Hepatocyte (in vitro differentiated cells): ENCODE data around the gene PLVAP.

Source experiments
- CTCF ChIP-seq: fragments of 200-600 bp; sonication (generic); IDR thresholded peaks from 2 replicates; pipeline ENCODE4 v1.5.1; 2016; ENCODE audit warnings: antibody characterized with exemption, mild to moderate bottlenecking; ENCODE audit not compliant: poor library complexity
- EZH2 ChIP-seq: fragments of 200-600 bp; sonication (generic); IDR thresholded peaks from 2 replicates; pipeline ENCODE4 v1.6.1; 2016; ENCODE audit warnings: antibody characterized with exemption, mild to moderate bottlenecking, borderline replicate concordance

- no peak for TF ChIP-seq EZH2
- TF ChIP-seq CTCF, result no peak
Measured at GRCh38 chr19:17414097-17414496, 37.0 kb upstream of the PLVAP start.
